Measurements from ENCODE around the gene KCTD6. TPM values are rescaled to one million over a fixed set of nuclear protein-coding genes. Genes with fewer than 3 reads are reported as not detected.
"Not testable (repeated sequence)": the region's sequence is repeated elsewhere in the genome, so short reads cannot be mapped to it uniquely, and the experiment has no call there.

The KCTD6 gene
- polyA plus RNA-seq, 1 donor, result 12.3 TPM

DNA sequence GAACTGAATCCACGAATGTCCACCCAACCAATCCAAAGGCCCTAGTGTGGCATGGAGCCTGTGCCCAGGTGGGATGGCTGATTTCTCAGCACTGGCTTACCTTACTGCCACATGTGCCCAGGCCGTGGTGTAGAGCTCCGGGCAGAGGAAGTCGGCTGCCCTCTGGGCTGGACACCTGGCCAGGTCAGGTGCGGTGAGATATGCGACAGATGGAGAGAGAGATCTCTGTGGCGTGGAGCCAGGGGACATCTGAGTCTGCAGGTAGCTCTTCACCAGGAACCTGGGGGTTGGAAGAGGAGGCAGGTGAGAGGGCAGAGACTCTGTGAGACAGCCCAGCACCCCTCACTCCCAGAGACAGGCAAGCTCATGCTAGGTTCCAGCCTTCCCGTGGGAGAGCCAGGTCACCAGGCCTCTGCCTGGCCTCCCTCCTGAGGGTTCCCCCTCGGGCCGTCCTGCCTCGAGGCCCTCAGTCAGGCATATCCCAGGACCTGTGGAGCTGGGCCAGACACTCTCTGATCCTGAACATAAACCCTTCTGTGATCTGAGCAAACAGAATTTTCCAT, 32.5 kb downstream of the KCTD6 start:
- no peak for DNase-seq

DNA sequence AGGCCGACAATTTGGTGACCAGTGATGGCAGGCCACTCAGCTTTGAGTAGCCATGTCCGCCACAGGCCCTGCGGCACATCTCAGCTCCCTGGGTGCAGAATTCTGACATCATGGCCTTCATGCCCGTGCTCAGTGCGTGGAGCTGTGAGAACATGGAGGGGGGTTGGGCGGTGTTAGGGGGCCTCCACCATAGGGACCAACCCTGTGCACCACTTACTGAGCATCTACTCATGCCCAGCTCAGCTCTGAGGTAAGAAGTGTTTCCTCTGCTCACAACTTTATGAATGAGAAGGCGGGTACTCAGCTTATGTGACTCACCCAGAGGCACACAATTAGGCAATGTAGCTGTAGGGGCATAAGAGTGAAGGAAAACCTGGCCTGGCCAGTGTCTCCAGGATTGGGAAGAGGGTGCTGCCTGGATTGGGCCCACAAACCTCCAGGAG, 34.6 kb downstream of the KCTD6 start:
- DNase-seq, result no peak

- DNase-seq, result not testable (repeated sequence)
Observed at GRCh38 chr3:58527440-58527839, 35.5 kb downstream of the KCTD6 start.

- DNase-seq, result no peak
Observed at GRCh38 chr3:58528629-58529028, 36.7 kb downstream of the KCTD6 start.

DNA sequence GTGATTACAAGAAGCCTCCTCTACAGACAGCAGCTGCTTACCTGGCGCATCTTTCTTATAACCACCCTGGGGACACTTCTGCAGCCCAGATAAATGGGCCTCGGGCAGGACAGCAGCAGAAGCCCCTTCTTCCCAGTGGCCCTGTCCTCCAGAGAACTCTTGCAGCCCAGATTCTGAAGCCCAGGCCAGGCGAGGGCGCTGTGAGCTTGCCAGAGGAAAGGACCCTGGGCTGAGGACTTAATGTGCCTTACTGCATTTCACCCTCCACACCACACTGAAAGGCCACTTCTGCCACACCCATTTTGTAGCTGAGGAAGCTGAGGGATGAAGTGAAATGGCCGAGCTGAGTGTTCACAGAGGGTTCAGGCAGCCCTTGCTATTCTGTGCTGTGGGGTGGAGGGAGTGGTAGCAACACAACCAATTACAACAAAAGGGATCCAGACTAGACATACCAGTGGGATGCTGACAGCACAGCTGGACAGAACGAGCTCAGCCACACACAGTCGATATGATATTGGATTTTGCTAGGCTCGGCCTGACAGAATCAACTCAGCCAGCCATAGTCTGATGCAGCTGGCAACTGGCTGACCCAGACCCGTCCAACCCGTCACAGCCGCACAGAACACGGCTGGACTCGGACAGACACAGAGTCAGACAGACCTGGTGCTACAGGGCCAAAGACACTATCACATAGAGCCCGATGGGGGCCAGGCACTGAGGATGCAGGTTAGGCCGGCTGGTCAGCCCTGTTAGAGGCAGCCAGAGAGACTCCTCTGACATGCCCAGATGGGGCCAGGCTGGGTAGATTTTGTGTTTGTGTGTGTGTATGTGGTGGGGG, 37.8 kb downstream of the KCTD6 start:
- peak; percentile 38 for DNase-seq

DNA sequence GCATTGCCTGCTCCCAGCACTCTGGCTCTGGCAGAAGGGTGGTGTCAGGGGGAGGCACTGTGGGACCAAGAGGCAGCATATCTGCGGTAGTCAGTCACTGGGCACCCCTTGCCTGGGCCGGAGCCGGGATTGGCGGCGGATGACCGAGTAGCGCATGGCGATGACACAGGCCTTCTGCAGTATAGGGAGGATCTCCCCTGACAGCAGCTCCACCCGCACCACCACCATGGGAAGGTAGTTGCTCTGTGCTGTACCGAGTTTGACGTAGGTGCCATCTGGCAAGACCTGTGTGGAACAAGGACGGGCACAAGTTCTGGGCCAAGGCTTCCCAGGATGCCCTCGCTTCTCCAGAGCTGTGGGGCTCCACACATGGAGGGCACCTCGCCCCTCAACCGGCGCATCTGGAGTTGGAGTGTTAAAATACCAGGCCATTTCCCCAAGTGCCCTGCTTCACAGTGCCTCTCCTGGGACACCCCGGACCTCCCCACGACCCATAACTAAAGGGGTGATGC, 38.5 kb downstream of the KCTD6 start:
- no peak for DNase-seq

- no peak for DNase-seq
Observed at GRCh38 chr3:58531555-58531954, 39.7 kb downstream of the KCTD6 start.

- no peak for DNase-seq
Observed at GRCh38 chr3:58531956-58532355, 40.1 kb downstream of the KCTD6 start.

GRCh38 chr3:58532794-58533220, 40.9 kb downstream of the KCTD6 start:
- DNase-seq, result peak; percentile 63

DNA sequence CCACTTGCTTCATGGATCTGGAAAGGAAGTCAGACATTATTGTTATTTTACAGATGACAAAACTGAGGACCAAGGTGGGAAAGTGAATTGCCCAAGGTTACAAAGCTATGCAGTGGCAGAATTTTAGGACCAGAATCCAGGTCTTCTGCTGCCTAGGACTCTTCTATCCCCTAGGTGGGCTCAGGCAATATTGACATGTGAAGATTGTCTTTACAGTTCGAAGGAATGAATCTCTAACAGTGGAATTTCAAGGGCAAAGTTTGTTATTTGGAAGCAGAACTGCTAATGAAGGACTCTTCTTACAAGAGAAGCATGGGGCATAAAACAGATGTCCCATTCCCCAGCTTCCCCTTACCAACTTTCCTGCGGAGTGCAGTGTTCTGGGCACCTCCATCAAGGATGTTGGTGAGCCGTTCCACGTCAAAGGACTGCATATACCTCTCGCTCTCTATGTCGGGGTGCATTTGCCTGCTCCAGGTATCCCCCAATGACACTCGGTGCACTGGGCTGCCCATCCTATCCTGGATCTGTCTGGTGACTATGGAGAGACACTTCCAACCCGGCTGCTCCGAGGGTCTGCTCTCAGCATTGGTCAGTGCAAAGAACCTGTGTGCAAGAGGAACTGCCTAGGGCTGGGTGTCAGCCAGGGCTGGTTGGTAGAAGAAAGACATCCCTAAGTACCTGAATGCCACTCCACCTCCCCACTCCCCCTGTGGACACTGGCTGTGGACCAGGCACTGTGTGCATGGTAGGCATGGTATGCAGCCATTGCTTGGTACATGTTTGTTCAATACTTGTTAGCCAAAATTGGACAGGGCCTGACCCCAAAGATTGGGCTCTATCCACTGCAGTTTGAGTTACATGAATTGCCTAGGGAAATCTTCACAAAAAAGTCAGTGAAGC, 42.9 kb downstream of the KCTD6 start:
- no peak for DNase-seq

DNA sequence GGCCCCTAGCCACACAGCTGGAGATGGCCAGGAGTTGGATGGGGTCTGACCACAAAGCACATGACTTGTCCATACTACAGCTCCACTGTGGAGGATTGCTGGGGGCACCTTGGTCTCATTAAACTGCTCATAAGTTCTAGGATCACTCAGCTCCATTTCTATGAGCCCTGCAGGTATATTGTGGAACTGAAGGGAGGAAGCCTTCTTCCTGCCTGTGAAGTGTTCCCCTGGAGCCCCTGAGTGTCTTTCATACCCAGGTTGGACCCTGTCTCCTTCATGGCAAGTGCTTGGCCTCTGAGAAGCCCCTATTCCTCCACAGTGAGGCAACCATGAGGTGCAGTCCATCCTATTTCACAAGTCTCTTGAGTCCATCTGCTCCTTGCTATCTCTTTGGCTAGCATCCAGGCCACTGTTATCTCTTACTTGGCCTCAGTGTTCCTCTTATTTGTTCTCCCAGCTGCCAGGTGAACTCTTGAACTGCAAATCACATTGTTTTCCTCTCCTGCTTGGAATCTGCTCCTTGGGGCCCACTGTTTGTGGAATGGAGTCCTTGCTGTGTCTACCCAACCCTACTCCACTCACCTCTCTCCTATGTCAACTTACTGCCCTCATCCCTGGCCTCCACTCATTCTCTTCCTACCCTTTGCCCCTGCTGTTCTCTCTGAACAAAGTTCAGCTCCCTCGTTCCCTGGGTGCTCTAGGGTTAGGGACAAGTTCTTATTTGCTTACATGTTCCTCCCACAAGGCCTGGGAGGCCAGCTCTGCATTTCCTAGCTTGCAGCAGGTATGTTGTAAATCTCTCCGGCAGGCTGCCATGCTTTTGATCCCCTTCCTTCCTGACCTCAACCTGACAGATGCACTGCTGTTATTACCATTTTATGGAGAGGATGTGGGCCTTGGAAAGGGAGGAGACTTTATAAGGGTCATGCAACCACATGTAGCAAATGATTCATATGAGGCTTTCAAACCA, 43.9 kb downstream of the KCTD6 start:
- DNase-seq, result no peak

GRCh38 chr3:58536501-58537411, 44.9 kb downstream of the KCTD6 start, which contains the start of gene ACOX2:
Gene ACOX2, minus strand, starts transcription at chr3:58537190. Its CDS starts 2,084 bp downstream, at chr3:58535106.
- peak; percentile 88 for DNase-seq

DNA sequence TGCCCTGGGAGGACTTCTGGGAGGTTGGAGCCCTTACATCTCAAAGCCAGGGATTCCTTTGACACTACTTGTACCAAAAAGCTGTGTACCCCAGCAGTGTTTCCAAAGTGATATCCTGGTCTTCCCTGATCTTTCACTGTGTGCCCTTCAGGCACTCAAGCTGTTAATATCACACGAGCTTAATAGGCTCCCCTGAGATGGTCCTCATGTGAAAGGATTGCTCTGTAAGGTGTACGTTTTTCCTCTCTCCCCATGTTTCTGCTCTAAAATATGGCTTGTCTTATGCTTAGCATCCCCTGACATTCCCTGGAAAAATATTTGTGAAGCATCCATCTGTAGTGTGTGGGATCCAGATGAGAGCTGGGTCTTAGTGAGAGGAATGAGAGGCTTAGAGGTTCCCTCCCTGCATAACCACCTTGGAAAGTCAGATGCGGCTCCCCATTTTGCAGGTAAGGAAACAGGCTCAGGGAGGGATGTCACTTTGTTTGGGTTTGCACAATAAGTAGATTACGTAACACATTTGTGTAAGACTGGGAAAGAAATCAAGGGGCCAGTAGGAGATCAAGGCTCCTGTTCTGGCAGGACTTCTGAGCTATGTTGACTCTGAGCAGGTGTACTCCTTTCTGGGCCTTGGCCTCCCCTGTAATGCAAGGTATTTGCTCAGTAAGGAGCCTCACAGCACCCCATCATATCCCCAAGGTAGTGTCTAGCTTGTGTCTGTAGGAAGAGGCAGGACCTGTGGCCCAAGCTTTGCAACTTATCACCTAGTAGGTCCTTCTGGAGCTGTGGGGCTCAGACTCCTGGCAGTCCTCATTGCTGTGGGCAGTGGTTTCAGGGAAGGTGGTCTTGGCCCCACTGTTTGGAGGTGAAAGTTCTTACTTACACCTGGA, 45.8 kb downstream of the KCTD6 start:
- no peak for DNase-seq

DNA sequence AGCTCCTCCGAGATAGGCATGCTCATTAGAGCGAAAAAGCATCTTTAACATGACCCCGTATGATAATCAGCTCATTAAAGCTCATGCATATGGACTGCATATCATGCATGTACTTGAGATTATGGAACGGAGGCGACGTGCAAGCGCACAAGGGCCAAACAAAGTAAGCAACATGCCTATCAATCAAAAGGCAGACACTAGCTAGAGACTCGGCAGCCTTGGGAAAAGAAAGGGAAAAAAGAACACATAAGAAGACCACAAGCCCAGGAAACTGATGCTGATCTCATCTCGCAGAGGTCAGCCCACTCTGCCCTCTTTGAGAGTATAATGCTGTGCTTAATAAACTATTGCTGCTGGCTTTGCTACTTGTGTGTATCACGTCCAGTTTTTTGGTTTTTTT, 47.7 kb downstream of the KCTD6 start:
- DNase-seq, result no peak

GRCh38 chr3:58540176-58540858, 48.4 kb downstream of the KCTD6 start:
- DNase-seq, result no peak

DNA sequence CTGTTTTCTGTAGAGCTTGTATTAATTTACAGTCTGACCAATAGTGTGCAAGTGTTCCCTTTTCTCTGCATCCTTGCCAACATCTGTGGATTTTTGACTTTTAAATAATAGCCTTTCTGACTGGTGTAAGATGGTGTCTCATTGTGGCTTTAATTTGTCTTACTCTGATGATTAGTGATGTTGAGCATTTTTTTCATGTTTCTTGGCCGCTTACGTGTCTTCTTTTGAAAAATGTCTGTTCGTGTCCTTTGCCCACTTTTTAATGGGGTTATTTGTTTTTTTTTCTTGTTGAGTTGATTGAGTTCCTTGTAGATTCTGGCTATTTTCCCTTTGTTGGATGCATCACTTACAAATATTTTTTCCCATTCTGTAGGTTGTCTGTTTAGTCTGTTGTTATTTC, 52.6 kb downstream of the KCTD6 start:
- DNase-seq, result no peak

- DNase-seq, result no peak
Observed at GRCh38 chr3:58551636-58552180, 59.8 kb downstream of the KCTD6 start.

Measured in hindlimb muscle (tissue), 1 donor.